Fibroblast of lung (primary cell): ENCODE data around the gene AFAP1.

Experiments used
- CTCF ChIP-seq, 2 donors: IDR thresholded peaks in 1 of 2; conservative IDR thresholded peaks in 1 of 2; 1 replicate in 1 of 2; 2 replicates in 1 of 2; pipeline ENCODE4 v1.5.1; 2011 to 2012; ENCODE audit warnings: low read length in 2 of 2, control low read depth in 1 of 2, inconsistent platforms in 1 of 2, low read depth in 1 of 2, mild to moderate bottlenecking in 1 of 2
- EZH2 ChIP-seq: IDR thresholded peaks from 2 replicates; pipeline ENCODE4 v1.5.1; 2012; ENCODE audit warnings: low read length, control low read depth, mild to moderate bottlenecking; ENCODE audit errors: missing control alignments

- TF ChIP-seq CTCF (conservative IDR thresholded peaks at IDR 0.05 in 1 of 2, IDR thresholded peaks at IDR 0.05 in 1 of 2; ENCODE audit: low read depth in 1 of 2, low read length in 2 of 2) (no peak), EZH2 (no peak)
These were observed 75.6 kb downstream of the AFAP1 start for GRCh38 chr4:7863911-7864681.
